Uterus (tissue), 2 donors: ENCODE measurements around the gene LDLRAD4.

ENCODE experiments used
- POLR2A ChIP-seq, 2 donors: fragments of 450-650 bp; IDR thresholded peaks; one replicate each; pipeline ENCODE4 v1.6.1; 2016; ENCODE audit warnings: antibody characterized with exemption in 2 of 2, mild to moderate bottlenecking in 1 of 2, moderate library complexity in 1 of 2
- TF ChIP-seq, protein P1 (sequence below), 4 experiments: fragments of 200-600 bp in 2 of 4; fragments of 450-650 bp in 2 of 4; sonication (generic) in 2 of 4; IDR thresholded peaks; one replicate each; pipeline ENCODE4 v1.5.1; 2016 to 2019; ENCODE audit warnings: antibody characterized with exemption in 4 of 4, mild to moderate bottlenecking in 2 of 4, moderate library complexity in 1 of 4

GRCh38 chr18:13546638-13547037, 328.1 kb downstream of the LDLRAD4 start:
- TF ChIP-seq, protein P1, sequence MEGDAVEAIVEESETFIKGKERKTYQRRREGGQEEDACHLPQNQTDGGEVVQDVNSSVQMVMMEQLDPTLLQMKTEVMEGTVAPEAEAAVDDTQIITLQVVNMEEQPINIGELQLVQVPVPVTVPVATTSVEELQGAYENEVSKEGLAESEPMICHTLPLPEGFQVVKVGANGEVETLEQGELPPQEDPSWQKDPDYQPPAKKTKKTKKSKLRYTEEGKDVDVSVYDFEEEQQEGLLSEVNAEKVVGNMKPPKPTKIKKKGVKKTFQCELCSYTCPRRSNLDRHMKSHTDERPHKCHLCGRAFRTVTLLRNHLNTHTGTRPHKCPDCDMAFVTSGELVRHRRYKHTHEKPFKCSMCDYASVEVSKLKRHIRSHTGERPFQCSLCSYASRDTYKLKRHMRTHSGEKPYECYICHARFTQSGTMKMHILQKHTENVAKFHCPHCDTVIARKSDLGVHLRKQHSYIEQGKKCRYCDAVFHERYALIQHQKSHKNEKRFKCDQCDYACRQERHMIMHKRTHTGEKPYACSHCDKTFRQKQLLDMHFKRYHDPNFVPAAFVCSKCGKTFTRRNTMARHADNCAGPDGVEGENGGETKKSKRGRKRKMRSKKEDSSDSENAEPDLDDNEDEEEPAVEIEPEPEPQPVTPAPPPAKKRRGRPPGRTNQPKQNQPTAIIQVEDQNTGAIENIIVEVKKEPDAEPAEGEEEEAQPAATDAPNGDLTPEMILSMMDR (IDR thresholded peaks at IDR 0.05), result no peak
- no peak for TF ChIP-seq POLR2A (IDR thresholded peaks at IDR 0.05)
